Right lung (tissue), 5 donors: ENCODE data around the gene CHRNA10. TPM values are rescaled to one million over a fixed set of nuclear protein-coding genes. Genes with fewer than 3 reads are reported as not detected.
"Not testable (repeated sequence)": the region's sequence is repeated elsewhere in the genome, so short reads cannot be mapped to it uniquely, and the experiment has no call there.

ENCODE experiments used
- DNase-seq, 2 donors: peaks; one replicate each; pipeline ENCODE4 v3.0.0-alpha.2; 2013
- polyA plus RNA-seq, 5 donors: library from polyadenylated mRNA; unstranded; fragments of 120-200 nt; gene quantifications; one replicate each; pipeline versions ENCODE4 v1.2.1 to v1.2.3, GENCODE V29; 2013; ENCODE audit warnings: inconsistent platforms in 1 of 5, low replicate concordance in 1 of 5; ENCODE audit not compliant: insufficient read length in 5 of 5, insufficient read depth in 1 of 5

Gene CHRNA10
- polyA plus RNA-seq, 5 donors: 1.7 to 3.3 (median 2.4) TPM

DNA sequence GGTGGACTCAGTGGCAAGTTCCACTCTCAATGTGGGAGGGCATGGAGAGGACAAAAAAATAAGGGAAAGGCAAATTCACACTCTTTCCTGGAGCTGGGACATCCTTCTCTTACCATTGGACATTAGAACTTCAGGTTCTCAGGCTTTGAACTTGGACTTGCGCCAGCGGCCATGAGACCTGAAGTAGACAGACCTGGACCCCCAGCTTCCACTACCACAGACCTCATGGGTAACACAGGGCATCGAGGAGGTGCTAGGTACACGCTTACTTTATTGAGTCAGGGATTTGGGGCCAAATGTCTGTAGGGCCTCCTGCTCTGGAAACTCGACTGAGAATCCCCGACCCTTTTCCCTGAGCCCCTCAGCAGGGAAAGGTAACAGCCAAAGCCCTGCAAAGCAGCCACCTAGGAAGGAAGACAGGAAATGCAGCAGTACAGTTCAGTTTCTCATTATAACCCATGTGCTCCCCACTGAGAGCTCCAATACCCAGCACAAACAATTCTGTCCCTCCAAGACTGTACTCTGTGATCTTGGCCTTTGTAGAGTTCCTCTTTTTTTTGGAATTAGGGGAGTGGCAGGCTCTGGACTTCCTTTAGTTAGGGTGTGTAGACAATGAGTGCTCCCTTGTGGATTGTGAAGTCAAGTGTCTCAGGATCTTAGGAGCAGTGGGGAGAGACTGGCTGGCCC lies 5.7 kb downstream of the CHRNA10 start:
- DNase-seq: no peak

- DNase-seq: no peak
These were observed 7.1 kb downstream of the CHRNA10 start for GRCh38 chr11:3664032-3664630.

- no peak for DNase-seq
These were observed 8.3 kb downstream of the CHRNA10 start for GRCh38 chr11:3662856-3663255.

DNA sequence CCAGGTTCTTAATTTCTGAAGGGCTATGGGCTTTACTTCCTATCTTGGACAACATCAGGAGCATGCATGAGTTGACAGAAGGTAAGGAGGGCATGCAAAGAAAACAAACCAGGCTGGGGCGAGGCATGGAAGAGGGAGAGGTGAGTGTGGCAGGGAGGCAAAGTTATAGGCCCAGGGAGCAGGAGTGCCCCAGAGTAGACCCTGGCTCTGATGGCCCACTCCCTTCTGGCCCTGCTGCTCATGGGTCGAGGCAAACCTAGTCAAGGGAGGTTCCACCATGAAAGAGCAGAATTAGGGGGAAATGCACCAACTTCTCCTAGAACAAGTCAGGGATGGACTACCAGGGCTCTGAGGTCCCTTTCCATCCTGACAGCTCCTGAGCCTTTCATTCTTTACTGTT lies 10.2 kb downstream of the CHRNA10 start:
- DNase-seq: no peak

DNA sequence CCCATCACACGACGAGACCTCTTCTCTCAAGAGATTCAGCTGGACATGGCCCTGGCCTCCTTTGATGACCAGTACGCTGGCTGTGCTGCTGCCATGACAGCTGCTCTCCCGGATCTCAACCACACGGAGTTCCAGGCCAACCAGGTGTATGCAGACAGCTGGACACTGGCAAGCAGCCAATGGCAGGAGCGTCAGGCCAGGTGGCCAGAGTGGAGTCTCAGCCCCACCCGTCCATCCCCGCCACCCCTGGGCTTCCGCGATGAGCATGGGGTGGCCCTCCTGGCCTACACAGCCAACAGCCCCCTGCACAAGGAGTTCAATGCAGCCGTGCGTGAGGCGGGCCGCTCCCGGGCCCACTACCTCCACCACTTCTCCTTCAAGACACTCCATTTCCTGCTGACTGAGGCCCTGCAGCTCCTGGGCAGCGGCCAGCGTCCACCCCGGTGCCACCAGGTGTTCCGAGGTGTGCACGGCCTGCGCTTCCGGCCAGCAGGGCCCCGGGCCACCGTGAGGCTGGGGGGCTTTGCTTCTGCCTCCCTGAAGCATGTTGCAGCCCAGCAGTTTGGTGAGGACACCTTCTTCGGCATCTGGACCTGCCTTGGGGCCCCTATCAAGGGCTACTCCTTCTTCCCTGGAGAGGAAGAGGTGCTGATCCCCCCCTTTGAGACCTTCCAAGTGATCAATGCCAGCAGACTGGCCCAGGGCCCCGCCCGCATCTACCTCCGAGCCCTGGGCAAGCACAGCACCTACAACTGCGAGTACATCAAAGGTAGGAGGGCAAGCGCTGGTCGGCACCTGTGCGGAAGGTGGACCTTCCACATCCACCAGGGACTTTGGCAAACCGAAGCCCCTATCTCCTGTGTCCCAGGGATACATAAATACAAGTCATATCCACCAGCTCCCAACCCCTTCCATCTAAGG lies 11.3 kb downstream of the CHRNA10 start:
- DNase-seq: no peak

- DNase-seq: no peak
These were observed 12.9 kb downstream of the CHRNA10 start for GRCh38 chr11:3658252-3658651.

GRCh38 chr11:3657331-3657730 lies 13.9 kb downstream of the CHRNA10 start:
- DNase-seq: not testable (repeated sequence)

DNA sequence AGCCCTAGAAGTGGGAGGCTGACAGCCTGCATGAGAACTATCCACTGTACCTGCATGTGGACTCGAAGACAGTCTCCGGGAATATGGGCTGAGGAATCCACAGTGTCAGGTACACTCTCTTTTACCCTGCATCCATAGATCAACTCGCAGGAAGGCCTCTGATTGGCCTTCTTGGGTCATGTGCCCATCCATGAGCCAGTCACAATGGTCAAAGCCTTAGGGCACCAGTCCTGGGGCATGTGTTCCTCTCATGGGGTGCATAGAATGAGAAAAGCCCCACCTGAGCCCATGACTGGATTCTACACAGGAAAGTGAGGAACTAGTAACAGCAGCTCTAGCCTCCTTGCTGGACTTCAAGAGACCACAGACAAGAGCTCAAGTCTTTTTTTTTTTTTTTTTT lies 15.6 kb downstream of the CHRNA10 start:
- no peak for DNase-seq

DNA sequence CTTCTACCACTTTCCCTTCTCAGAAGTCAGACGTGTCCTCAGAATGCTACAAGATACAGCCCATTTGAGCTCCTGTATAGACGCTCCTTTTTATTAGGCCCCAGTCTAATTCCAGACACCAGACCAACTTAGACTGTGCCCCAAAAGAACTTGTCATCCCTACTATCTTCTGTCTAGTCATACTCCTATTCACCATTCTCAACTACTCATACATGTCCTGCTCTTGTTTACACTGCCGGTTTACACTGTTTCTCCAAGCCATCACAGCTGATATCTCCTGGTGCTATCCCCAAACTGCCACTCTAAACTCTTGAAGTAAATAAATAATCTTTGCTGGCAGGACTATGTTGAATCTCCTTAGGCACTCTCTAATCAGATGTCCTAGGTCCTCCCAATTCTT lies 18.7 kb downstream of the CHRNA10 start:
- DNase-seq: not testable (repeated sequence)

DNA sequence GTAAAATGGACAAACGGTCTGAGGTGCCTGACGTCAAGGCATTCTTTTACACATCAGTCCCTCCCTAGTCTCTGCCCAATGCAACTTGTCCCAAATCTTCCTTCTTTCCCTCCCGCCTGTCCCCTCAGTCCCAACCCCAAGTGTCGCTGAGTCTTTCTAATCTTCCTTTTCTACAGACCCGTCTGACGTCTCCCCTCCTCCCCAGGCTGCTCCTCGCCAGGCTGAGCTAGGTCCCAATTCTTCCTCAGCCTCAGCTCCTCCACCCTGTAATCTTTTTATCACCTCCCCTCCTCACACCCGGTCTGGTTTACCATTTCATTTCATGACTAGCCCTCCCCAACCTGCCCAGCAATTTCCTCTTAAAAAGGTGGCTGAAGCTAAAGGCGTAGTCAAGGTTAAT lies 21.8 kb downstream of the CHRNA10 start:
- DNase-seq: not testable (repeated sequence)

DNA sequence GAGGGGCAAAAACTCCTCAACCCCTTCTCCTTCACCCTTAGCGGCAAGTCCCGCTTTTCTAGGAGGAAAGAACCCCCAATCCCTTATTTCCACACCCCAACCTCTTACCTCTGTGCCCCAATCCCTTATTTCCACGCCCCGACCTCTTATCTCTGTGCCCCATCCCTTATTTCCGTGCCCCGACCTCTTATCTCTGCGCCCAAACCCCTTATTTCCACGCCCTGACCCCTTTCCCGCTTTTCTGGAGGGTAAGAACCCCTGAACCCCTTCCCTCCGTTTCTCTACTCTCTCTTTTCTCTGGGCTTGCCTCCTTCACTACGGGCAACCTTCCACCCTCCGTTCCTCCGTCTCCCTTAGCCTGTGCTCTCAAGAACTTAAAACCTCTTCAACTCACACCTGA lies 22.3 kb downstream of the CHRNA10 start:
- DNase-seq: not testable (repeated sequence)

DNA sequence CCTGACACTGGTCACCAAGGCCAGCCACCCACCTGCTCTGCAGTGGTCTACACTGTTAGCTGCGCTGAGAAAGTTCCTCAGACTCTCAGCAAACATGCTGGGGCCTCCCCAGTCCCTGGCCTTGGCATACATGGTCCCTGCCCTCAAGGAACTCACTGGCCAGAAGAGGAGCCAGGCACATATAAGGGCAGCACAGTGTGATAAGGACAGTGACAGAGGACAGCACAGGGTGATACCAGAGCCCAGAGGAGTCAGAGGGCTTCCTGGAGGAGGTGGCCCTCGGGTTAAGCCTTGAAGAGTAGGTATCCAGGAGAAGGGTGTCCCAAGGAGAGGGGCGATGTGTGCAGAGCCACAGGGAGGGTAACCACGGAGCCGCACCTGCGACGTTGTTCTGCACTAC lies 25.6 kb downstream of the CHRNA10 start:
- DNase-seq: no peak

GRCh38 chr11:3644817-3645235 lies 26.4 kb downstream of the CHRNA10 start, which contains the start of gene ART1:
Gene ART1, plus strand, starts transcription at chr11:3645128. Its CDS starts 14,086 bp downstream, at chr11:3659214.
- DNase-seq: no peak

DNA sequence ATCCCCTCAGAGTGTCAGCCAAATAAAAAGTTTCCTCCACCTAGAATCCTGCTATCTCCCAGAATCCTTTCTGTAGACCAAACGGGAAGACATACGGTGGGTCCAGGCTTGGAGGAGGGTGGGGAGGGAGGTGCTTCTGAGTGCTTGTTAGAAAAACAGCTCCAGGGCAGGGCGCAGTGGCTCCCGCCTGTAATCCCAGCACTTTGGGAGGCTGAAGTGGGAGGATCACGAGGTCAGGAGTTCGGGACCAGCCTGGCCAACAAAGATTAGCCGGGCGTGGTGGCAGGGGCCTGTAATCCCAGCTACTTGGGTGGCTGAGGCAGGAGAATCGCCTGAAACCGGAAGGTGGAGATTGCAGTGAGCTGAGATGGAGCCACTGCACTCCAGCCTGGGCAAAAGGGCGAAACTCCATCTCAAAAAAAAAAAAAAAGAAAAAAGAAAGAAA lies 28.1 kb downstream of the CHRNA10 start:
- DNase-seq: not testable (repeated sequence)

GRCh38 chr11:3642071-3642951 lies 28.9 kb downstream of the CHRNA10 start:
- DNase-seq: peak; percentile 81 to 84

DNA sequence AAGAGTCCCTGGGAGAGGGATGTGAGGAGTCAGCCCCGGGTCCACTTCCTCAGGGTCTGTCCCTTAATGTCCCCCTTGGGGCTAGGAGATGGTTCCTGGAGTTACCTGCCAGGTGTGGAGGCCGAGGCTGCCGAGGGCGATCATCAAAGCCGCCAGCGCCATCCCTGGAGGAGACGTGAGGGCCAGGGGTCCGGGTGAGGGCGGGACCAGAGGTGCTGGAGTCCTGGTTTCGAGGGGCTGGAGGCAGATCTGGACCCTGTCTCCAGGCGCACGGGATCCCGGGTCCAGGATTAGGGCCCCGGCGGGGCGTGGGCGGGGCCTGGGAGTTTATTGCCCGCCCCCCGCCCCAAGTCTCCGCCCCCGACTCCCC lies 29.5 kb downstream of the CHRNA10 start, which contains the start of gene ART5:
TSS of gene ART5 (minus strand) at position 292 of the 370 bp plus-strand sequence. CDS start at position 162, 130 bp downstream.
- DNase-seq: no peak

DNA sequence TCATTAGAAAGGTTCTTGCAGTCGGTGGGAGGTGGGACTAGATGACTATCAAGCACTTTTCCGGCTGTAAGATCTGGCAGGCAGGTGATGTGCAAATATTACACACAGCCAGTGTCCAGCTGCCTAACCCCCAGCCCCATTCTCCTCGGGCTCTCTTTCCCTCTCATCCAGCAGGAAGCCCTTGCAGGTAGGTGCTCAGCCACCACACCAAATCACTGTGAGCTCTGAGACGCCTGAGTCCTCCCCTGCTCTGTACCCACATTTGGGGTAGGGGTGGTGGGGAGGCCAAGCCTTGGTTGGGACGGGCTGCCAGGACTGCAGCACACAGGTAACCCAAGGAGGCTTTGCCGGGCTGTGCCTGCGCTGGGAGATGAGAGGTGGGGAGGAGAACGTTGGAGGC lies 30.0 kb downstream of the CHRNA10 start:
- DNase-seq: no peak

DNA sequence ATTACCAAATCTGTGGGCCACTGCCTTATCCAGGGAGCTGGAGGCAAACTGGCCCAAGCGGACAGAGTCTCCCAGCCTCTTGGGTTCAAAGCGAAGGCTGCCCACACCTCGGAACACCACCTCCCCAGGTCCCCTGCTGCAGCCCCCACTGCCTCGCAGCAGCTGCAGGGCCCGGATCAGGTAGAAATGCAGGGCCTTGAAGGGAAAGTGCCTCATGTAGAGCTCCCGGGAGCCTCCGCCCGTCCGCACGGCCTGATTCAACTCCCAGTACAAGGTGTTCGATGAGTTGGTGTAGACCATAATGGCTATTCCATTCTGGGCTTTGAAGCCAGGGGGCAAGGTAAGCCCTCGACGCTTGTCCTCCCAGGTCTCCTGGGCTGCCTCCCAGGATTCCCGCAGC lies 31.3 kb downstream of the CHRNA10 start:
- no peak for DNase-seq

DNA sequence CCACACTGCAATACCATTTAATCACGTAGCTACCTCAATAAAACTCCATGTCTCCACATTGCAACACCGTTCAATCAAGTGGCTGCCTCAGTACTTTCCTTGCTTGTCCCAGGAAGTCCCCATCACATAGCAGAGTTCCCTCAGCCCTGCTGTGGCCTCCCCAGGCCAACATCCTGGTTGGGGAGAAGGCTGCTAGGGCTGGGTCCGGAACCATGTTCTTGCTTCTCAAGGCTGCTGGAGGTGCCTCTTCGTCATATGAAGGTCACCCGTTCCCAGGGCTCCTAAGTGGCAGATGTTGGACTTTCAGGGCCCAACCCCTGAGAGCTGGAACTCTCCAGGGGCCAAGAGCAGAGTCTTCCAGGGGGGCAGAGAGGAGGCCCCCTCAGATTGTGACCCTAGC lies 32.7 kb downstream of the CHRNA10 start:
- no peak for DNase-seq

DNA sequence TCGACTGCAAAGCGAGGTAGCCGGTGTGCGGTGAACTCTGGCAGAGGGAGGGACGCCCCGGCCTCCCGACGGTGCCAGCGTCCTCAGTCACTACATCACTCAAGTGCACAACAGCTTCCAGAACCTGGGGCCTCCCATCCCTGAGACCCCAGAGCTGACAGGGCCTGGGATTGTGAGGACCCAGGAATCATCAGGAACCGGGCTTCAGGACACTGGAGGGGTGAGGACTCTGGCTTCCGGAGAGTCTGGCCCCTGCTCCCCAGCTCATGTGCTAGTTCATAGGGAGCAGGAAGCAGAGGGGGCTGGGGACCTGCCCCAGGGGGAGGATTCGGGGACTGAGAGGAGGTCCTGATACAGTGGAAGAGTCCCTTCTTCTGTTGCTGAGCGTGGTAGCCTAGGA lies 34.0 kb downstream of the CHRNA10 start:
- no peak for DNase-seq

GRCh38 chr11:3635641-3636375 lies 35.4 kb downstream of the CHRNA10 start:
- no peak for DNase-seq
